SJSA1 (cell line): ENCODE data around the gene VWA5B2. TPM values are rescaled to one million over a fixed set of nuclear protein-coding genes. Genes with fewer than 3 reads are reported as not detected.

Experiments
- DNase-seq, 2 experiments: peaks; one replicate each; pipeline ENCODE4 v3.0.0-alpha.2; 2015 to 2020; ENCODE audit warnings: low spot score in 2 of 2, low read depth in 1 of 2
- H3K27ac ChIP-seq: fragments of 250-450 bp; sonication (Bioruptor Pico); 2 replicates; pipeline ENCODE4 v1.5.1; 2020; ENCODE audit warnings: mild to moderate bottlenecking, moderate library complexity
- H3K27me3 ChIP-seq: fragments of 250-450 bp; sonication (Bioruptor Pico); replicated peaks from 2 replicates; pipeline ENCODE4 v1.5.1; 2020; ENCODE audit warnings: mild to moderate bottlenecking, moderate library complexity
- H3K36me3 ChIP-seq: fragments of 250-450 bp; sonication (Bioruptor Pico); 2 replicates; pipeline ENCODE4 v1.5.1; 2020; ENCODE audit warnings: mild to moderate bottlenecking
- H3K4me1 ChIP-seq: fragments of 250-450 bp; sonication (Bioruptor Pico); replicated peaks from 2 replicates; pipeline ENCODE4 v1.6.1; 2021; ENCODE audit warnings: mild to moderate bottlenecking
- H3K4me3 ChIP-seq: fragments of 250-450 bp; sonication (Bioruptor Pico); 2 replicates; pipeline ENCODE4 v1.5.1; 2020; ENCODE audit warnings: mild to moderate bottlenecking
- H3K9me3 ChIP-seq: fragments of 250-450 bp; sonication (Bioruptor Pico); replicated peaks from 2 replicates; pipeline ENCODE4 v1.5.1; 2020; ENCODE audit warnings: mild to moderate bottlenecking
- total RNA-seq: library from RNA; depleted of rRNA; stranded (reverse); fragments of >200 nt; shearing (Covaris generic); gene quantifications from 2 replicates; pipeline ENCODE4 v1.2.3, GENCODE V29; 2014

VWA5B2 gene
- total RNA-seq, 1 experiment from 2014 or later, result not detected

- DNase-seq, result no peak
- Histone ChIP-seq H3K36me3 (peaks cover 22% of the 10 kb centered on the region), H3K4me3 (no peak overlapping the region), H3K27me3 (no peaks in the 10 kb centered on the region), H3K27ac (no peak overlapping the region), H3K4me1 (no peaks in the 10 kb centered on the region), H3K9me3 (no peaks in the 10 kb centered on the region)
Observed at GRCh38 chr3:184241141-184241446, 11.7 kb downstream of the VWA5B2 start.

DNA sequence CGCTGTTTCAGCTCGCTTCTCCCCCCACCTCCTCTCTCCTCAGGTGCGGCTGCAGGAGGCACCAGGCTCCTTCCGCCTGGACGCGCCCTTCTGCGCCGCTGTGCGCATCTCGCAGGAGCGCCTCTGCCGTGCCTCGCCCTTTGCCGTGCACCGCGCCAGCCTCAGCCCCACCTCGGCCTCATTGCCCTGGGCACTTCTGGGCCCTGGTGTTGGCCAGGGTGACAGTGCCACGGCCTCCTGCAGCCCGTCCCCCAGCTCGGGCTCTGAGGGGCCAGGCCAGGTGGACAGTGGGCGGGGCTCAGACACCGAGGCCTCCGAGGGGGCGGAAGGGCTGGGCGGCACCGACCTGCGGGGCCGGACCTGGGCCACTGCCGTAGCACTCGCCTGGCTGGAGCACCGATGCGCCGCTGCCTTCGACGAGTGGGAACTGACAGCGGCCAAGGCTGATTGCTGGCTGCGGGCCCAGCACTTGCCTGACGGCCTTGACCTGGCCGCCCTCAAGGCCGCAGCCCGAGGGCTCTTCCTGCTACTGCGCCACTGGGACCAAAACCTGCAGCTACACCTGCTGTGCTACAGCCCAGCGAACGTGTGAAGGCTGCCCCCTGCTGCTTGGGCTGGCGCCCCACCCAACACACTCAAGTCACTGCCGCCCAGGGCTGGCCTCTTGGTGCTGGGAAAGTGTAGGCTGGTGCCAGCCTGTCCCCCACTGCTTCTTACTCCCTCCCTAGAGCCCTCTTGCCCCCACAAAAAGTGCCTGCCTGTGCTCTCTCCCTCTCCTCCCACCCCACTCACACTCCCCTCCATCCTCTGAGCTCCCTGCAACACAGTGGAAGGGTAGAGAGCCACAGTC is 12.3 kb downstream of the VWA5B2 start:
- H3K4me1 ChIP-seq, result no peaks in the 10 kb centered on the region
- no peaks in the 10 kb centered on the region for H3K27me3 ChIP-seq
- no peak for DNase-seq
- H3K9me3 ChIP-seq, result no peaks in the 10 kb centered on the region
- H3K27ac ChIP-seq, result no peak overlapping the region
- H3K36me3 ChIP-seq, result peaks cover 22% of the 10 kb centered on the region
- no peak overlapping the region for H3K4me3 ChIP-seq

DNA sequence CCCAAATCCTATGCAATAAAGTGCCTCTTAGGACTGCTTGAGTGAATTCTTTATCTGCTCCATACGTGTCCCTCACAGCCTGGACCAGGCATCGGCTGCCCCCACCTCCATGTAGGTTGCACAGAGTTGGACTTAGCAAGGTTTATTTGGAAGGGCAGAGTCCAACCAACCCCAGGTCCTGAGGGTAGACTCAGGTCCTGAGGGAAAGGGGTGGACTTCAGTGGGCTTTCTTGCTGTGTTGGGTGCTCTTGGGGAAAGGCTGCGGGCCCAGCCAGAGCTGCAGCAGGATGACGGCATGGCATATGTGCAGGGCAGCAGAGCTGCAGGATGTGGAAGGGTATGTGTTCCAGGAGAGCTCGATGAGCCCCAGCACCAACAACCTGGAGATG is 12.9 kb downstream of the VWA5B2 start:
- no peaks in the 10 kb centered on the region for H3K27me3 ChIP-seq
- no peak for DNase-seq
- H3K4me1 ChIP-seq, result no peaks in the 10 kb centered on the region
- peaks cover 22% of the 10 kb centered on the region for H3K36me3 ChIP-seq
- no peak overlapping the region for H3K4me3 ChIP-seq
- no peaks in the 10 kb centered on the region for H3K9me3 ChIP-seq
- no peak overlapping the region for H3K27ac ChIP-seq

DNA sequence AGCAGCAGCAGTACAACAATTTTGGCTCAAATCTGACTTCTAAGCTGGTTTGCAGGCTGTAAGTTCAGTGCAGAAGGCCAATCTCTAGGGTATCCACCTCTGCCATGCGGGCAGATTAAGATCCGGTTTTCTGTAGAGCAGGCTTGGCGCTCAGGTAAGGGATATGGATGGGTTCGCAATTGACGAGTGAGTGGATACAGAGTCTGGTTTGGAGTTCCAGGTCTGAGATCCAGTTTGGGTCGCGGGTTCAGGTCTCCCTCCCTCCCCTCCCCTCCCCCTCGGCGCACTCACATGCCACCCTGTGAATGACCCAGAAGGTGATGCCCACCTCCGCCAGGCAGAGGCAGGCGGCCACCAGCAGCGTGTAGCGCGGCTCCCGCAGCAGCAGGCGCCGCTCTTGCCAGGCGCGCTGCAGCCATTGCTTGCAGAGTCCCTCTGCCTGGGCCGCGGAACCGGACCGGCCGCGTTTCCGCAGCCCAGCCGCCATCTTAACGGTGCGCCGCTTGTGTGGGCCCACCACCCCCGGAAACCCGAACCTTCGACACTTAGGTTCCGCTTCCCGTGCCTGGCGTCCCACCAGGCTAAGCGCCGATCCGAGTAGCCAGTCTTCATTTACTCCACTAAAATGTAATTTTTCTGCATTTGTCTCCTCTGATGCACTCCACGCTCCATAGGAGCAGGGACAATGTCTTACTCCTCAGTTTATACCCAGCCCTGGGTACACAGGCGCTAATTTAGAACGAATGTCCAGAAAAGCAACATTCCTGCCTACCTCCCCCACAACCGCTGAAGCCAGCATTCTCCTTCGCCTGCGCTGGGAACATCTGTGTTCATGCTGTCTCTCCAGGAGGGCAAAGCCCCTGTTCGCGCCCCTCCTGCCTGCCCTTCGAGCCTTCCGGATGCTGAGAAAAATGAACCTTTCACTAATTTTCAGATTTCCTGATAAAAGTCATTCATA is 19.3 kb downstream of the VWA5B2 start, which contains the start of gene ALG3:
Gene ALG3, minus strand, starts transcription at position 509 of the 958 bp plus-strand sequence. Its CDS starts 22 bp downstream, at position 487.
- no peaks in the 10 kb centered on the region for H3K9me3 ChIP-seq
- H3K27ac ChIP-seq, result peak within 1 kb of the TSS; percentile 27; the same call in 1 of the 2 replicates
- DNase-seq, result peak; percentile 77 to 80
- H3K36me3 ChIP-seq, result peaks cover 12% of the 10 kb centered on the region; the same call in 1 of the 2 replicates
- no peaks in the 10 kb centered on the region for H3K27me3 ChIP-seq
- H3K4me3 ChIP-seq, result peak within 1 kb of the TSS; percentile 80
- H3K4me1 ChIP-seq, result peaks cover 6% of the 10 kb centered on the region; the same call in 1 of the 2 replicates

DNA sequence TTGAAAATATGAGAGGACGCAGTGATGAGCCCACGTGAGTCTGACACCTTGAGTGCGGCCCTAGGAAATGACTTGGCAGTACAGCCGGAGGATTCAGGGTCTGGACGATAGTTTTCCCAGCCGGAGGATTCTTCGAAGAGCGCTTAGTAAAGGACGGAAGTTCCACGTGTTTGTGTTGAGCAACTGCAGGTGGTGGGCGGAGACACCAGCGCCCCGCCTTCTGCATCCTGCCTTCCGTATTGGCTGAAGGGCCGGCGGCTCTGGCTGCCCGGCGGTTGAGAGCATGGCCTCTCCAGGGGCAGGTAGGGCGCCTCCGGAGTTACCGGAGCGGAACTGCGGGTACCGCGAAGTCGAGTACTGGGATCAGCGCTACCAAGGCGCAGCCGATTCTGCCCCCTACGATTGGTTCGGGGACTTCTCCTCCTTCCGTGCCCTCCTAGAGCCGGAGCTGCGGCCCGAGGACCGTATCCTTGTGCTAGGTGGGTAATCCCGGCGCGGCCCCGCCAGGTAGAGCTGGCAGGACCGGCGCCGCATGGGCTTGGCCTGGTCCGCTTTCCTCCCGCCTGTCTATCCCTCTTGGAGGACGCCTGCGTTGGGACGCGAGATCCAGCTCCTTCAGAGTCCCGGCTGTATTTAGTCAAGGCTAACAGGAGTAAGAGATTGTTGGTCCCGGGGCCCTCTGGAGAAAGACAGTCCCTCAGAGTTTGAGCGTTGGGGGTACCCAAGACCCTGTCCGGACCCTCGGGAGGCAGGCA is 20.2 kb downstream of the VWA5B2 start, which contains the start of gene EEF1AKMT4:
Gene EEF1AKMT4, plus strand, starts transcription at position 261 of the 755 bp plus-strand sequence. Its CDS starts 23 bp downstream, at position 284.
- H3K4me1 ChIP-seq, result peaks cover 6% of the 10 kb centered on the region; the same call in 1 of the 2 replicates
- DNase-seq, result peak; percentile 90 to 97
- peak within 1 kb of the TSS; percentile 80 for H3K4me3 ChIP-seq
- no peaks in the 10 kb centered on the region for H3K9me3 ChIP-seq
- H3K36me3 ChIP-seq, result peaks cover 8% of the 10 kb centered on the region; the same call in 1 of the 2 replicates
- H3K27ac ChIP-seq, result peak within 1 kb of the TSS; percentile 27; the same call in 1 of the 2 replicates
- H3K27me3 ChIP-seq, result no peaks in the 10 kb centered on the region

DNA sequence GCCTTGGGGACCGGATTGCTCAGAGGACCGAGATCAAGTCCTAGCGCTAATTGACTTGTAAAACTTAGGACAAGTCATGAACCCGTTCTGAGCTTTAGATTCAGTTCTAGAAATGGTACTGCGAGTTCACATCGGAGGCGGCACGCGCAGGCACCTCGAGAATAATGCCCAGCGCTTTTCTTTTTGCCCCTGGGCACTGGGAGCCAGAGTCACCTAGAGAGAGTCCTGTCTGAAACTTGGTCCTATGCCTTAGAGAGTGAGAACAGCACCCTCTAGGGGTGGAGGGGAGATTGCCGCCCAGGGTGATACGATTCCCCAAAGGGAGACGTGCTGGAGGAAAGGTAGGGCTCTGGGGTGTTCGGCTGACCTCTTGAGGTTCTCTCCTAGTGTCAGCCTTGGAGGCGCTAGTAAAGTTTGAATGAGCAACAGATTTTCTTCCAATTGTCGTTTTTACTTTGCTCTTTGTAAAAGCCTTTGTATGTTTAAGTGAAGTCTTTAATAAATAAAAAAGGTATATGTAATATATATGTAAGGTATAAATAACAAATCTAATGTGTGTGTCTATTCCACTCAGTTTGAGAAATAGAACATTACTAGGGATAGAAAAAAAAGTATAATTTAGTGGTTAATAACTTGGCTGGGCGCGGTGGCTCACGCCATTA is 20.9 kb downstream of the VWA5B2 start:
- no peak overlapping the region for H3K27ac ChIP-seq

GRCh38 chr3:184255291-184256039 is 26.1 kb downstream of the VWA5B2 start:
- no peak for DNase-seq
- H3K4me3 ChIP-seq, result no peak overlapping the region

More for the DNA sequence above, 20.9 kb downstream of the VWA5B2 start:
- no peaks in the 10 kb centered on the region for H3K9me3 ChIP-seq
- peak overlapping the region; percentile 80 for H3K4me3 ChIP-seq
- H3K27me3 ChIP-seq, result no peaks in the 10 kb centered on the region
- DNase-seq, result peak; percentile 86 to 89
- peaks cover 1% of the 10 kb centered on the region; the same call in 1 of the 2 replicates for H3K36me3 ChIP-seq
- H3K4me1 ChIP-seq, result peaks cover 6% of the 10 kb centered on the region; the same call in 1 of the 2 replicates

GRCh38 chr3:184257083-184257915 is 27.9 kb downstream of the VWA5B2 start:
- no peak for DNase-seq
- Histone ChIP-seq H3K27me3 (peaks cover 29% of the 10 kb centered on the region), H3K4me3 (no peak overlapping the region), H3K27ac (no peak overlapping the region), H3K36me3 (no peaks in the 10 kb centered on the region), H3K4me1 (peaks cover 20% of the 10 kb centered on the region), H3K9me3 (0 out of 2 replicates have a peak, but pooled peaks cover 2% of the 10 kb centered on the region)

More at GRCh38 chr3:184255291-184256039, 26.1 kb downstream of the VWA5B2 start:
- Histone ChIP-seq H3K27ac (no peak overlapping the region), H3K9me3 (0 out of 2 replicates have a peak, but pooled peaks cover 2% of the 10 kb centered on the region), H3K4me1 (peaks cover 6% of the 10 kb centered on the region), H3K36me3 (no peaks in the 10 kb centered on the region), H3K27me3 (peaks cover 14% of the 10 kb centered on the region)

DNA sequence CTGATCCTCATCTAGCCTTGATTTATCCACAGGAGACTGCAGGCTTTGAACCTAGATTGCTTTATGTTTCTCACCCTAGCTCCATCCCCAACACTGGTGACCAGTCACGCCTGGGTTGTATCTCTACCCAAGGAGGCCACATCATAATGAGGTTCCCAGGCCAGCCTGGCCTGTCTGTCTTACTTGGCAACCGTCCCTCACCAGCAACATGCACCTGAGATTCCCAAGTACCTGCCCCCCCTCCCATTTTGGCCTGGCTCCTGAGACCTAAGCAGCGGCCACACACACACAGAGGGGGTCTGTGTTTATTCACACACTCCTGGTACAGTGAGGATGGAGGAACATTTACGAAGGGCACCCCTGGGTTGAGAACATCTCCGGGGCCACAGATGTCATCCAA is 29.5 kb downstream of the VWA5B2 start:
- no peak overlapping the region for H3K4me3 ChIP-seq

GRCh38 chr3:184259396-184259877 is 30.1 kb downstream of the VWA5B2 start:
- Histone ChIP-seq H3K4me1 (peaks cover 21% of the 10 kb centered on the region), H3K27ac (no peak overlapping the region), H3K9me3 (0 out of 2 replicates have a peak, but pooled peaks cover 2% of the 10 kb centered on the region), H3K36me3 (no peaks in the 10 kb centered on the region), H3K4me3 (no peak overlapping the region), H3K27me3 (peaks cover 39% of the 10 kb centered on the region)
- DNase-seq, result no peak

More for the DNA sequence above, 29.5 kb downstream of the VWA5B2 start:
- H3K27ac ChIP-seq, result no peak overlapping the region
- H3K9me3 ChIP-seq, result 0 out of 2 replicates have a peak, but pooled peaks cover 2% of the 10 kb centered on the region
- no peaks in the 10 kb centered on the region for H3K36me3 ChIP-seq
- H3K4me1 ChIP-seq, result peaks cover 21% of the 10 kb centered on the region
- DNase-seq, result no peak
- H3K27me3 ChIP-seq, result peaks cover 39% of the 10 kb centered on the region
